CD4-positive, alpha-beta T cell (primary cell): ENCODE data around the gene ANKRD6. TPM values are rescaled to one million over a fixed set of nuclear protein-coding genes. Genes with fewer than 3 reads are reported as not detected.

Source experiments
- ATAC-seq: fragments of 200-7000 bp; cut with Tn5 transposase; one replicate; pipeline ENCODE4 v1.10.0; 2022; ENCODE audit warnings: mild to moderate bottlenecking; ENCODE audit not compliant: poor library complexity
- CTCF ChIA-PET: fragments of 350-600 bp; sonication (Branson Sonifier 250); formaldehyde crosslinking; loops from one replicate; lab custom pipeline; 2021; ENCODE audit warnings: antibody characterized with exemption, inconsistent platforms; lab: Charles Lee
- POLR2A ChIA-PET: fragments of 350-600 bp; sonication (Branson Sonifier 250); formaldehyde crosslinking; loops from one replicate; lab custom pipeline; 2021; ENCODE audit warnings: antibody characterized with exemption, inconsistent platforms; lab: Charles Lee
- DNase-seq, 14 experiments: peaks; one replicate each; pipeline ENCODE4 v3.0.0-alpha.2; 2013 to 2020; ENCODE audit warnings: mixed read lengths in 2 of 14
- H3K27ac ChIP-seq, 2 donors: one replicate each; pipeline versions ENCODE4 v1.5.1 to v1.7.0; 2013; ENCODE audit warnings: low read length in 2 of 2, low read depth in 1 of 2, mild to moderate bottlenecking in 1 of 2
- H3K27me3 ChIP-seq, 2 experiments: 1 replicate in 1 of 2; 2 replicates in 1 of 2; pipeline versions ENCODE4 v1.6.1 to v1.7.0; 2013; ENCODE audit warnings: low read length in 2 of 2, control low read depth in 1 of 2, mild to moderate bottlenecking in 1 of 2, moderate library complexity in 1 of 2; ENCODE audit not compliant: insufficient read depth in 2 of 2, control insufficient read depth in 1 of 2
- H3K36me3 ChIP-seq: one replicate; pipeline ENCODE4 v1.6.1; 2013; ENCODE audit warnings: low read length, control low read depth; ENCODE audit not compliant: insufficient read depth
- H3K4me1 ChIP-seq: one replicate; pipeline ENCODE4 v1.6.1; 2013; ENCODE audit warnings: low read length, control low read depth; ENCODE audit not compliant: insufficient read depth
- H3K4me3 ChIP-seq: one replicate; pipeline ENCODE4 v1.5.1; 2013; ENCODE audit warnings: mild to moderate bottlenecking, low read length, moderate library complexity
- H3K9me3 ChIP-seq, 2 experiments: 1 replicate in 1 of 2; 2 replicates in 1 of 2; pipeline versions ENCODE4 v1.6.1 to v1.7.0; 2013; ENCODE audit warnings: low read length in 2 of 2, mild to moderate bottlenecking in 2 of 2, control low read depth in 1 of 2, moderate library complexity in 1 of 2; ENCODE audit not compliant: control insufficient read depth in 1 of 2, insufficient read depth in 1 of 2
- H3K27ac Mint-ChIP-seq: one replicate; pipeline ENCODE4 v1.8.0; 2020; ENCODE audit warnings: mixed read lengths
- H3K27me3 Mint-ChIP-seq: one replicate; pipeline ENCODE4 v1.8.0; 2021; ENCODE audit warnings: mixed read lengths
- H3K36me3 Mint-ChIP-seq: one replicate; pipeline ENCODE4 v1.8.0; 2021; ENCODE audit warnings: low read depth, mixed read lengths
- H3K4me1 Mint-ChIP-seq: one replicate; pipeline ENCODE4 v1.8.0; 2021; ENCODE audit warnings: low read depth, mixed read lengths
- H3K4me3 Mint-ChIP-seq: one replicate; pipeline ENCODE4 v1.8.0; 2020; ENCODE audit warnings: mild to moderate bottlenecking, mixed read lengths
- H3K9me3 Mint-ChIP-seq: one replicate; pipeline ENCODE4 v1.8.0; 2020; ENCODE audit warnings: mixed read lengths
- CTCF ChIP-seq: fragments of 200-600 bp; IDR thresholded peaks from one replicate; pipeline ENCODE4 v1.8.0; 2022; ENCODE audit warnings: antibody characterized with exemption, mild to moderate bottlenecking
- intact Hi-C, 2 experiments: fragments of 100-400 bp; cut with DNase I in 1 of 2; cut with micrococcal nuclease in 1 of 2; formaldehyde crosslinking; loops; one replicate each; pipeline versions ENCODE4 v1.15.1 to v1.9.0; 2023 to 2025; cut with DNase I, micrococcal nuclease
- total RNA-seq, 174 experiments: library from RNA in 2 of 174; stranded (reverse) in 2 of 174; gene quantifications; one replicate each; pipeline ENCODE4 v1.2.3 and lab custom pipeline; 2021 to 2026

The ANKRD6 gene
- total RNA-seq, 2 experiments from 2014 or later, result 3.8 to 4.8 TPM

GRCh38 chr6:89615882-89616281, 182.9 kb downstream of the ANKRD6 start:
- CTCF ChIA-PET, result no interaction called here
- POLR2A ChIA-PET, result no interaction called here
- no peaks in the 10 kb centered on the region for H3K27me3 Mint-ChIP-seq

GRCh38 chr6:89616531-89616930, 183.6 kb downstream of the ANKRD6 start:
- CTCF ChIA-PET, result no interaction called here

More at GRCh38 chr6:89615882-89616281, 182.9 kb downstream of the ANKRD6 start:
- Mint-ChIP-seq H3K4me1 (no peaks in the 10 kb centered on the region), H3K36me3 (peaks cover 5% of the 10 kb centered on the region), H3K9me3 (no peaks in the 10 kb centered on the region), H3K4me3 (no peak overlapping the region), H3K27ac (no peak overlapping the region)
- no peak overlapping the region for H3K4me3 ChIP-seq
- H3K27me3 ChIP-seq, result no peaks in the 10 kb centered on the region
- no peaks in the 10 kb centered on the region for H3K4me1 ChIP-seq
- no peaks in the 10 kb centered on the region for H3K9me3 ChIP-seq
- TF ChIP-seq CTCF, result no peak
- intact Hi-C loops, result no loop called here
- no peak overlapping the region for H3K27ac ChIP-seq
- no peaks in the 10 kb centered on the region for H3K36me3 ChIP-seq
- ATAC-seq (no peak), DNase-seq (no peak)

GRCh38 chr6:89618026-89618425, 185.1 kb downstream of the ANKRD6 start:
- intact Hi-C loops, result no loop called here
- TF ChIP-seq CTCF, result no peak
- Histone ChIP-seq H3K36me3 (no peaks in the 10 kb centered on the region), H3K9me3 (no peaks in the 10 kb centered on the region), H3K4me1 (no peaks in the 10 kb centered on the region), H3K27me3 (no peaks in the 10 kb centered on the region), H3K27ac (no peak overlapping the region), H3K4me3 (no peak overlapping the region)
- Mint-ChIP-seq H3K27ac (no peak overlapping the region), H3K27me3 (no peaks in the 10 kb centered on the region), H3K9me3 (no peaks in the 10 kb centered on the region), H3K36me3 (peaks cover 5% of the 10 kb centered on the region), H3K4me1 (no peaks in the 10 kb centered on the region), H3K4me3 (no peak overlapping the region)
- DNase-seq, result no peak
- POLR2A ChIA-PET, result no interaction called here
- CTCF ChIA-PET, result no interaction called here
- no peak for ATAC-seq

More at GRCh38 chr6:89616531-89616930, 183.6 kb downstream of the ANKRD6 start:
- H3K9me3 ChIP-seq, result no peaks in the 10 kb centered on the region
- TF ChIP-seq CTCF, result no peak
- DNase-seq, result no peak
- Mint-ChIP-seq H3K36me3 (peaks cover 5% of the 10 kb centered on the region), H3K4me3 (no peak overlapping the region), H3K9me3 (no peaks in the 10 kb centered on the region), H3K27me3 (no peaks in the 10 kb centered on the region), H3K27ac (no peak overlapping the region), H3K4me1 (no peaks in the 10 kb centered on the region)
- no peak for ATAC-seq
- H3K36me3 ChIP-seq, result no peaks in the 10 kb centered on the region
- no peaks in the 10 kb centered on the region for H3K27me3 ChIP-seq
- H3K27ac ChIP-seq, result no peak overlapping the region
- intact Hi-C loops, result no loop called here
- POLR2A ChIA-PET, result no interaction called here
- no peaks in the 10 kb centered on the region for H3K4me1 ChIP-seq
- no peak overlapping the region for H3K4me3 ChIP-seq
